H1 (cell line): Measurements from ENCODE around the gene RBCK1. TPM values are rescaled to one million over a fixed set of nuclear protein-coding genes. Genes with fewer than 3 reads are reported as not detected.

Source experiments
- CTCF ChIA-PET: fragments of 300-600 bp; sonication (Branson Sonifier 250); formaldehyde crosslinking; loops from one replicate; lab custom pipeline; 2021; ENCODE audit not compliant: partially characterized antibody; lab: Charles Lee
- POLR2A ChIA-PET: fragments of 300-600 bp; sonication (Branson Sonifier 250); formaldehyde crosslinking; loops from one replicate; lab custom pipeline; 2021; ENCODE audit warnings: inconsistent platforms; ENCODE audit not compliant: partially characterized antibody; lab: Charles Lee
- DNase-seq, 2 experiments: peaks; one replicate each; pipeline versions ENCODE4 v3.0.0 to v3.0.0-alpha.2; 2010 to 2022; ENCODE audit warnings: low spot score in 2 of 2, low read depth in 1 of 2, mixed read lengths in 1 of 2
- FAIRE-seq: peaks from 2 replicates; lab custom pipeline; 2011; peaks lifted over from hg19 to GRCh38; lab: Jason Lieb, UNC
- H2AFZ ChIP-seq: 2 replicates; pipeline ENCODE4 v1.8.1; 2012; ENCODE audit warnings: low read length, inconsistent platforms
- H2AK5ac ChIP-seq: 2 replicates; pipeline ENCODE4 v1.6.1; 2013; ENCODE audit warnings: low read depth, low read length
- H2BK120ac ChIP-seq: replicated peaks from 2 replicates; pipeline ENCODE3; 2013; ENCODE audit warnings: low read depth, low read length, inconsistent platforms
- H2BK12ac ChIP-seq: 2 replicates; pipeline ENCODE4 v1.6.1; 2013; ENCODE audit warnings: low read depth, low read length
- H2BK15ac ChIP-seq: 2 replicates; pipeline ENCODE4 v1.6.1; 2013; ENCODE audit warnings: low read length
- H2BK20ac ChIP-seq: 2 replicates; pipeline ENCODE4 v1.6.1; 2013; ENCODE audit warnings: low read length
- H2BK5ac ChIP-seq: 2 replicates; pipeline ENCODE4 v1.6.1; 2013; ENCODE audit warnings: low read depth, low read length
- H3K14ac ChIP-seq: 2 replicates; pipeline ENCODE4 v1.6.1; 2013; ENCODE audit warnings: inconsistent platforms; ENCODE audit not compliant: insufficient read length
- H3K18ac ChIP-seq: 2 replicates; pipeline ENCODE4 v1.6.1; 2013; ENCODE audit warnings: low read length; ENCODE audit errors: extremely low read depth
- H3K23ac ChIP-seq: 2 replicates; pipeline ENCODE4 v1.6.1; 2013; ENCODE audit warnings: inconsistent platforms; ENCODE audit not compliant: insufficient read length
- H3K23me2 ChIP-seq: 2 replicates; pipeline ENCODE4 v1.6.1; 2013; ENCODE audit warnings: low read depth, low read length
- H3K27ac ChIP-seq: 2 replicates; pipeline ENCODE4 v1.6.1; 2011; ENCODE audit warnings: low read depth, low read length, inconsistent platforms
- H3K27me3 ChIP-seq, 4 experiments: replicated peaks in 1 of 4; 1 replicate in 1 of 4; 2 replicates in 3 of 4; pipeline versions ENCODE4 v1.6.1 to v1.8.1; 2011 to 2013; ENCODE audit warnings: low read length in 3 of 4, mild to moderate bottlenecking in 3 of 4, inconsistent platforms in 2 of 4, mixed read lengths in 2 of 4, moderate library complexity in 1 of 4; ENCODE audit not compliant: control insufficient read depth in 3 of 4, insufficient read depth in 3 of 4; ENCODE audit errors: extremely low read depth in 1 of 4
- H3K36me3 ChIP-seq, 4 experiments: 2 replicates each; pipeline versions ENCODE4 v1.6.1 to v1.8.1; 2011 to 2013; ENCODE audit warnings: mild to moderate bottlenecking in 4 of 4, low read length in 3 of 4, moderate library complexity in 2 of 4, control low read depth in 1 of 4, inconsistent platforms in 1 of 4; ENCODE audit not compliant: insufficient read depth in 4 of 4, control insufficient read depth in 2 of 4
- H3K4ac ChIP-seq: replicated peaks from 2 replicates; pipeline ENCODE3; 2013; ENCODE audit warnings: low read length, low read depth, mixed read lengths, inconsistent platforms; ENCODE audit not compliant: insufficient read length
- H3K4me1 ChIP-seq, 4 experiments: replicated peaks in 1 of 4; 1 replicate in 1 of 4; 2 replicates in 3 of 4; pipeline versions ENCODE4 v1.6.1 to v1.8.1; 2011 to 2013; ENCODE audit warnings: low read length in 3 of 4, inconsistent platforms in 2 of 4, mixed read lengths in 1 of 4; ENCODE audit not compliant: insufficient read depth in 4 of 4, control insufficient read depth in 3 of 4
- H3K4me2 ChIP-seq, 2 experiments: 2 replicates each; pipeline versions ENCODE4 v1.6.1 to v1.8.1; 2011 to 2013; ENCODE audit warnings: low read depth in 2 of 2, low read length in 2 of 2, control low read depth in 1 of 2, inconsistent platforms in 1 of 2, mild to moderate bottlenecking in 1 of 2; ENCODE audit not compliant: insufficient read depth in 1 of 2
- H3K4me3 ChIP-seq, 4 experiments: fragments of 200-600, 300-600 bp in 1 of 4; sonication (generic), shearing (Covaris generic), sonication (Bioruptor Twin) in 1 of 4; 2 replicates each; pipeline versions ENCODE4 v1.5.1 to v1.8.1; 2011 to 2016; ENCODE audit warnings: low read length in 4 of 4, low read depth in 3 of 4, control low read depth in 2 of 4, inconsistent platforms in 2 of 4, mild to moderate bottlenecking in 2 of 4, mixed read lengths in 1 of 4, moderate library complexity in 1 of 4; ENCODE audit not compliant: insufficient read depth in 2 of 4; ENCODE audit errors: extremely low read depth in 1 of 4
- H3K56ac ChIP-seq: replicated peaks from 2 replicates; pipeline ENCODE3; 2013; ENCODE audit warnings: low read depth, mild to moderate bottlenecking, mixed read lengths, low read length, inconsistent platforms; ENCODE audit not compliant: insufficient read length
- H3K79me1 ChIP-seq: 2 replicates; pipeline ENCODE4 v1.6.1; 2013; ENCODE audit warnings: low read depth, low read length, control low read depth
- H3K79me2 ChIP-seq, 2 experiments: 2 replicates each; pipeline versions ENCODE4 v1.6.1 to v1.8.1; 2012 to 2013; ENCODE audit warnings: low read length in 2 of 2, mild to moderate bottlenecking in 2 of 2, inconsistent platforms in 1 of 2; ENCODE audit not compliant: insufficient read depth in 2 of 2, control insufficient read depth in 1 of 2
- H3K9ac ChIP-seq, 4 experiments: replicated peaks in 1 of 4; 1 replicate in 1 of 4; 2 replicates in 3 of 4; pipeline versions ENCODE4 v1.6.1 to v1.8.1; 2011 to 2013; ENCODE audit warnings: low read depth in 3 of 4, low read length in 3 of 4, control low read depth in 2 of 4, mild to moderate bottlenecking in 2 of 4, moderate library complexity in 2 of 4, inconsistent platforms in 1 of 4; ENCODE audit errors: extremely low read depth in 1 of 4
- H3K9me3 ChIP-seq, 2 experiments: 2 replicates each; pipeline versions ENCODE4 v1.6.1 to v1.8.1; 2012 to 2013; ENCODE audit warnings: mild to moderate bottlenecking in 2 of 2, moderate library complexity in 2 of 2, control low read depth in 1 of 2, inconsistent platforms in 1 of 2, low read depth in 1 of 2, low read length in 1 of 2, mixed read lengths in 1 of 2; ENCODE audit not compliant: insufficient read depth in 2 of 2
- H4K20me1 ChIP-seq, 2 experiments: replicated peaks in 1 of 2; 2 replicates each; pipeline versions ENCODE3 to v1.8.1; 2011 to 2013; ENCODE audit warnings: inconsistent platforms in 2 of 2, low read length in 2 of 2, mild to moderate bottlenecking in 1 of 2; ENCODE audit not compliant: insufficient read depth in 2 of 2, control insufficient read depth in 1 of 2
- H4K5ac ChIP-seq: 2 replicates; pipeline ENCODE4 v1.6.1; 2013; ENCODE audit warnings: low read length, low read depth, mixed read lengths, inconsistent platforms; ENCODE audit not compliant: insufficient read length
- H4K8ac ChIP-seq: 2 replicates; pipeline ENCODE4 v1.8.0; 2013; ENCODE audit warnings: mild to moderate bottlenecking, moderate library complexity, low read length, inconsistent platforms; ENCODE audit not compliant: insufficient read depth; ENCODE audit errors: extremely low read depth
- H4K91ac ChIP-seq: replicated peaks from 2 replicates; pipeline ENCODE3; 2013; ENCODE audit warnings: low read length, mixed read lengths, inconsistent platforms; ENCODE audit not compliant: insufficient read length
- EP300 ChIP-seq, 2 experiments: IDR thresholded peaks; 1 replicate in 1 of 2; 2 replicates in 1 of 2; pipeline ENCODE4 v1.6.1; 2011 to 2012; ENCODE audit warnings: low read depth in 2 of 2, low read length in 2 of 2, mild to moderate bottlenecking in 2 of 2, borderline replicate concordance in 1 of 2, inconsistent platforms in 1 of 2, moderate library complexity in 1 of 2
- WGBS, 2 experiments: shearing (Covaris generic) in 1 of 2; methylation state at CpG; one replicate each; pipeline versions ENCODE4 v1.1.6 to v1.1.7; 2013 to 2015; ENCODE audit warnings: low lambda C conversion rate in 2 of 2, mixed read lengths in 2 of 2, inconsistent platforms in 1 of 2, low coverage in 1 of 2, missing lambda C conversion rate in 1 of 2; ENCODE audit not compliant: insufficient replicate concordance in 2 of 2, insufficient coverage in 1 of 2, insufficient read length in 1 of 2; ENCODE audit errors: extremely low coverage in 1 of 2, missing lambda C conversion rate in 1 of 2; 5-methylcytosine and 5-hydroxymethylcytosine counted together
- polyA plus RNA-seq, 7 experiments: library from polyadenylated mRNA; depleted of rRNA in 3 of 7; stranded (reverse) in 5 of 7; unstranded in 2 of 7; fragments of >200 nt in 5 of 7; fragments of 200-250 nt in 2 of 7; gene quantifications; 1 replicate in 5 of 7; 2 replicates in 1 of 7; 4 replicates in 1 of 7; pipeline versions ENCODE4 v1.2.1 to v1.2.3, GENCODE V29; 2011 to 2013; ENCODE audit warnings: missing spikeins in 2 of 7, mixed read lengths in 2 of 7
- small RNA-seq: library from polyadenylated mRNA; stranded (forward); fragments of <200 nt; extraction: miRNeasy Mini kit (QIAGEN cat#:217004); gene quantifications from one replicate; pipeline ENCODE3, GENCODE V24; 2013; ENCODE audit not compliant: insufficient read depth
- total RNA-seq: library from RNA; stranded (reverse); fragmentation: NEBNext Ultra II Directional; extraction: Animal tissue kit (Norgen Biotek cat#: 25700); gene quantifications from 2 replicates; pipeline ENCODE4 v1.2.1, GENCODE V29; 2021

Gene RBCK1
- total and polyA plus RNA-seq, 2 of the 8 experiments (the other 6 are each of a cell fraction or from before 2014, with no cell fraction given), result 43.1 to 54.7 TPM

GRCh38 chr20:481167-481566 is 73.1 kb downstream of the RBCK1 start:
- Histone ChIP-seq H3K79me1 (no peaks in the 10 kb centered on the region), H3K4me3 (no peak overlapping the region), H3K27me3 (no peaks in the 10 kb centered on the region), H4K91ac (no peak overlapping the region), H4K8ac (no peak overlapping the region), H3K9ac (no peak overlapping the region), H3K36me3 (peaks cover 23 to 65% (median 42%) of the 10 kb centered on the region in 4 experiments), H3K4me2 (no peak overlapping the region), H2BK12ac (no peak overlapping the region), H2AK5ac (no peak overlapping the region), H3K23ac (no peak overlapping the region), H3K23me2 (no peaks in the 10 kb centered on the region), H3K79me2 (no peaks in the 10 kb centered on the region), H3K27ac (no peak overlapping the region), H4K20me1 (peaks cover 0 to 5% of the 10 kb centered on the region in 2 experiments), H3K4me1 (no peaks in the 10 kb centered on the region), H3K4ac (no peak overlapping the region), H4K5ac (no peak overlapping the region), H2BK20ac (no peak overlapping the region), H2BK5ac (no peak overlapping the region), H2BK15ac (no peak overlapping the region), H2AFZ (no peak overlapping the region), H3K18ac (no peak overlapping the region), H2BK120ac (no peak overlapping the region), H3K56ac (no peak overlapping the region), H3K9me3 (no peaks in the 10 kb centered on the region), H3K14ac (no peak overlapping the region)
- DNase-seq (no peak), FAIRE-seq (no peak)
- CTCF ChIA-PET, result interaction anchor here (0.6 to 1.8 kb wide), 2 partner anchors 11 to 50 kb away, joined by 4 to 6 read pairs; no protein-coding TSS in a partner anchor
- POLR2A ChIA-PET, result interaction anchor here (1.0 kb wide), 2 partner anchors 125 to 162 kb away, joined by 3 read pairs; no protein-coding TSS in a partner anchor
- WGBS, 2 experiments, result 82% methylated on average over 1 of the region's 1 CpG; no CpG with 5 or more reads in 1 of the 2 experiments
- no peak for TF ChIP-seq EP300 (IDR thresholded peaks at IDR 0.05; ENCODE audit: borderline replicate concordance in 1 of 2, low read depth in 2 of 2, low read length in 2 of 2)

Small RNAs within 50 kb of the gene (small RNA-seq; reads per million reads assigned to genes)
- gene RF00019, result not detected

Other genes starting within 250 kb of the RBCK1 start
- not detected in 2 replicates for gene DEFB128, start 218.6 kb upstream of the RBCK1 start, total RNA-seq
- not detected in 2 replicates for gene DEFB128, start 218.6 kb upstream of the RBCK1 start, polyA plus RNA-seq (2011; rRNA removed)
- not detected in 2 replicates for gene DEFB129, start 181.0 kb upstream of the RBCK1 start, total RNA-seq
- gene DEFB129, start 181.0 kb upstream of the RBCK1 start, polyA plus RNA-seq (2011; rRNA removed), result not detected in 2 replicates
- gene DEFB132, start 150.6 kb upstream of the RBCK1 start, total RNA-seq, result not detected in 2 replicates
- gene DEFB132, start 150.6 kb upstream of the RBCK1 start, polyA plus RNA-seq (2011; rRNA removed), result not detected in 2 replicates
- gene C20orf96, start 117.5 kb upstream of the RBCK1 start, total RNA-seq, result 21.0 and 22.7 TPM in 2 replicates
- 19.2 and 19.3 TPM in 2 replicates for gene C20orf96, start 117.5 kb upstream of the RBCK1 start, polyA plus RNA-seq (2011; rRNA removed)
- 52.4 and 54.0 TPM in 2 replicates for gene ZCCHC3, start 110.7 kb upstream of the RBCK1 start, total RNA-seq
- 33.7 and 34.0 TPM in 2 replicates for gene ZCCHC3, start 110.7 kb upstream of the RBCK1 start, polyA plus RNA-seq (2011; rRNA removed)
- gene SOX12, start 82.7 kb upstream of the RBCK1 start, total RNA-seq, result 63.0 and 66.1 TPM in 2 replicates
- 6.4 and 14.4 TPM in 2 replicates for gene SOX12, start 82.7 kb upstream of the RBCK1 start, polyA plus RNA-seq (2011; rRNA removed)
- gene NRSN2, start 61.2 kb upstream of the RBCK1 start, total RNA-seq, result 15.0 and 19.4 TPM in 2 replicates
- gene NRSN2, start 61.2 kb upstream of the RBCK1 start, polyA plus RNA-seq (2011; rRNA removed), result 33.3 and 41.9 TPM in 2 replicates
- gene TRIB3, start 27.5 kb upstream of the RBCK1 start, total RNA-seq, result 9.0 and 10.1 TPM in 2 replicates
- 17.1 and 30.0 TPM in 2 replicates for gene TRIB3, start 27.5 kb upstream of the RBCK1 start, polyA plus RNA-seq (2011; rRNA removed)
- gene TBC1D20, start 54.2 kb downstream of the RBCK1 start, total RNA-seq, result 16.2 and 17.1 TPM in 2 replicates
- gene TBC1D20, start 54.2 kb downstream of the RBCK1 start, polyA plus RNA-seq (2011; rRNA removed), result 14.5 and 17.4 TPM in 2 replicates
- 247 and 260 TPM in 2 replicates for gene CSNK2A1, start 135.5 kb downstream of the RBCK1 start, total RNA-seq
- gene CSNK2A1, start 135.5 kb downstream of the RBCK1 start, polyA plus RNA-seq (2011; rRNA removed), result 107 and 117 TPM in 2 replicates
- gene TCF15, start 202.0 kb downstream of the RBCK1 start, total RNA-seq, result 6.9 and 7.3 TPM in 2 replicates
- 3.7 and 4.4 TPM in 2 replicates for gene TCF15, start 202.0 kb downstream of the RBCK1 start, polyA plus RNA-seq (2011; rRNA removed)
- gene SRXN1, start 244.9 kb downstream of the RBCK1 start, total RNA-seq, result 15.8 and 16.7 TPM in 2 replicates
- 12.2 and 12.7 TPM in 2 replicates for gene SRXN1, start 244.9 kb downstream of the RBCK1 start, polyA plus RNA-seq (2011; rRNA removed)